ENCODE data around the gene OVOL1. TPM values are rescaled to one million over a fixed set of nuclear protein-coding genes. Genes with fewer than 3 reads are reported as not detected.

The OVOL1 gene
- total RNA-seq (under 1 TPM in 2 of 5 donors, not detected in 3; 0.12 to 0.13 TPM), total RNA-seq (0 to 1.4 (median 0.11) reads per million in 29 experiments)
- not detected for total RNA-seq (2013)

DNA sequence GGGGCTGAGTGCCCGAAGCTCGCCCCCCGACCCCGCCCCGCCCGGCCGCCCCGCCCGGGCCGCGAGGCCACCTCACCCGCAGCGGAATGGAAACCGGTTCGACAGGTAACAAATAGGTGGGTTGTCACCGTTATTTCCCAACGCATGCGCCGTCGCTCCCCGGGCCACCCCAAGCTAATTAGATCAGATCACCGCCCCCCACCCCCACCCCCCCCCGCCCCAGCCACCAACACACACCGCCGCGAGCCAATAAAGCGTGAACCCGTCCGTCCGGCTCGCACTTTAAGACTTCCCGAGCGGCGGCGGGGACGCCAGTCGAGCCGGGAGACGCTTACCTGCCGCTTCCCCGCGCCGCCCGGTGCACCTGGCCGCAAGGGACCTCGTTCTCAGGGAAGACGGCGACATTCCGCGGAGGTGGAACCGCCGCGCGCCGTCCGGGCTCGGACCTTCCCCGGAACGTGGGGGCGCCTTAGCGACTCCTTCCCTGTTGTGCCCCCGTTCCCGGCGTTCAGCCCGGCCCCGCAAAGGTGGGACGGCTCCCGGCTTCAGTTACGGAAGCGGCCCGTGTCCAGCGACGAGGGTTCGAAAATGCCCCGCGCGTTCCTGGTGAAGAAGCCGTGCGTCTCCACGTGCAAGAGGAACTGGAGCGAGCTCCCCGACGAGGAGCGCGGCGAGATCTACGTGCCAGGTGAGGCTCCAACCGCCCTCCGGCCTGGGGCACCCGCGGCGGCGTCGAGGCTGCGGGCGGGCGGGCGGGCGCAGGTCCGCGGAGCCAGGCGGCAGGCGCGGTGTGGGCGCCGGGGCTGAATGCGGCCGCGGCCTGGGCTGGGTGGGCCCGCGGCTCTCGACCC is at the start of gene OVOL1:
Gene OVOL1 (plus strand): TSS at position 278 of the 851 bp plus-strand sequence. CDS start 311 bp downstream, at position 589.
- ChIA-PET POLR2A (interaction anchor here (0.6 kb wide), 2 partner anchors 19 to 399 kb away, joined by 3 to 9 read pairs; no protein-coding TSS in a partner anchor), CTCF (no interaction called here)

GRCh38 chr11:65739022-65739421 is 47.8 kb upstream of the OVOL1 start:
- ChIA-PET CTCF (no interaction called here), POLR2A (no interaction called here)
- no peak overlapping the region for H3K27ac Mint-ChIP-seq
- no peak for ATAC-seq (replicated peaks in 1 of 4)
- H3K9me3 Mint-ChIP-seq: no peaks in the 10 kb centered on the region
- H3K36me3 Mint-ChIP-seq: no peaks in the 10 kb centered on the region
- Histone ChIP-seq H3K4me1 (ENCODE audit: control insufficient read depth in 1 of 2, extremely low read depth in 1 of 2, insufficient read depth in 2 of 2, low read length in 2 of 2) (no peaks in the 10 kb centered on the region), H3K27ac (ENCODE audit: low read length) (no peak overlapping the region), H3K4me3 (ENCODE audit: control insufficient read depth in 1 of 2, extremely low read depth in 1 of 2, low read length in 1 of 2) (no peak overlapping the region), H3K9me3 (no peaks in the 10 kb centered on the region), H3K27me3 (replicated peaks in 1 of 2; ENCODE audit: control insufficient read depth in 2 of 2, extremely low read depth in 1 of 2, insufficient read depth in 2 of 2, low read length in 1 of 2) (peaks cover 4 to 21% of the 10 kb centered on the region in 2 experiments), H3K36me3 (ENCODE audit: control insufficient read depth in 2 of 2, extremely low read depth in 1 of 2, insufficient read depth in 1 of 2, low read length in 1 of 2) (no peaks in the 10 kb centered on the region)
- no CpG with 5 or more reads among the region's 2 CpGs for WGBS (ENCODE audit: insufficient coverage)
- no peak overlapping the region for H3K4me3 Mint-ChIP-seq
- DNase-seq: no peak
- H3K4me1 Mint-ChIP-seq: no peaks in the 10 kb centered on the region
- peaks cover 17% of the 10 kb centered on the region in 2 donors for H3K27me3 Mint-ChIP-seq

More for the DNA sequence above, at the start of gene OVOL1:
- DNase-seq (peak in 8 of 35 experiments; percentile 9 to 46 (median 28)), ATAC-seq (replicated peaks in 1 of 4) (peak in 3 of 4 experiments; percentile 13 to 30 (median 23))
- Mint-ChIP-seq H3K4me3 (peak within 1 kb of the TSS; percentile 68 to 80 (median 74)), H3K4me1 (peaks cover 16 to 43% (median 26%) of the 10 kb centered on the region in 3 donors), H3K36me3 (no peaks in the 10 kb centered on the region), H3K9me3 (no peaks in the 10 kb centered on the region), H3K27me3 (peaks cover 31 to 48% of the 10 kb centered on the region in 2 donors), H3K27ac (no peak within 1 kb of the TSS)
- Histone ChIP-seq H3K36me3 (ENCODE audit: control insufficient read depth in 2 of 2, extremely low read depth in 1 of 2, insufficient read depth in 1 of 2, low read length in 1 of 2) (no peaks in the 10 kb centered on the region), H3K4me1 (ENCODE audit: control insufficient read depth in 1 of 2, extremely low read depth in 1 of 2, insufficient read depth in 2 of 2, low read length in 2 of 2) (peaks cover 3 to 36% of the 10 kb centered on the region in 2 experiments), H3K9me3 (no peaks in the 10 kb centered on the region), H3K27ac (ENCODE audit: low read length) (no peak within 1 kb of the TSS), H3K4me3 (ENCODE audit: control insufficient read depth in 1 of 2, extremely low read depth in 1 of 2, low read length in 1 of 2) (peak within 1 kb of the TSS; percentile 31 to 59), H3K27me3 (replicated peaks in 1 of 2; ENCODE audit: control insufficient read depth in 2 of 2, extremely low read depth in 1 of 2, insufficient read depth in 2 of 2, low read length in 1 of 2) (peaks cover 0 to 75% of the 10 kb centered on the region in 2 experiments)
- WGBS (ENCODE audit: insufficient coverage): under 1% methylated on average over 90 of the region's 112 CpGs

DNA sequence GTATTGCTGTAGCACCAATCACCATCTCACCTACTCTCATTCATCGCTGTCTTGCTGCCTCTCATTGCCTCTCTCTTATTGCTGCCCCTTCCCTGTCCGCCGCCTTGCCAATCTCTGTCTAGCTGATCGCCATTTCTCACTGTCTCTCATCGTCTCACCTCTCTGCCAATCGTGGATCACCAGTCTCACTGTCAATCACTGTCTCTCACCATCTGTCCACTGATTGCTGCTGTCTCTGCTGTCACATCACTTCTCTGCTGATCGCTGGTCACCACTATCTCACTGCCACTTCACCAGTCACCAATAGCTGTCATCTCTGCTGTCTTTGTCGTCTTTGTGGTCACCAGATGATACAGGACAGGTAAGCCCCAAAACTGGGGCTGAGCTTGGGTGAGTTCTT is 45.7 kb upstream of the OVOL1 start:
- H3K4me1 Mint-ChIP-seq: no peaks in the 10 kb centered on the region
- Histone ChIP-seq H3K9me3 (no peaks in the 10 kb centered on the region), H3K27me3 (replicated peaks in 1 of 2; ENCODE audit: control insufficient read depth in 2 of 2, extremely low read depth in 1 of 2, insufficient read depth in 2 of 2, low read length in 1 of 2) (peaks cover 2 to 31% of the 10 kb centered on the region in 2 experiments), H3K36me3 (ENCODE audit: control insufficient read depth in 2 of 2, extremely low read depth in 1 of 2, insufficient read depth in 1 of 2, low read length in 1 of 2) (no peaks in the 10 kb centered on the region), H3K4me1 (ENCODE audit: control insufficient read depth in 1 of 2, extremely low read depth in 1 of 2, insufficient read depth in 2 of 2, low read length in 2 of 2) (no peaks in the 10 kb centered on the region), H3K4me3 (ENCODE audit: control insufficient read depth in 1 of 2, extremely low read depth in 1 of 2, low read length in 1 of 2) (no peak overlapping the region), H3K27ac (ENCODE audit: low read length) (no peak overlapping the region)
- ChIA-PET POLR2A (interaction anchor here in 1 of 2 donors (0.6 kb wide), 1 partner anchor 72 kb away, joined by 3 read pairs; no protein-coding TSS in a partner anchor), CTCF (interaction anchor here in 1 of 2 donors (0.5 to 1.3 kb wide), 2 partner anchors 14 to 45 kb away, joined by 3 to 6 read pairs; no protein-coding TSS in a partner anchor)
- 86% methylated on average over 6 of the region's 8 CpGs for WGBS (ENCODE audit: insufficient coverage)
- ATAC-seq (replicated peaks in 1 of 4) (no peak), DNase-seq (no peak)
- H3K27ac Mint-ChIP-seq: peak overlapping the region in 1 of 2 donors; percentile 2
- peaks cover 14 to 21% of the 10 kb centered on the region in 2 donors for H3K27me3 Mint-ChIP-seq
- H3K9me3 Mint-ChIP-seq: no peaks in the 10 kb centered on the region
- no peaks in the 10 kb centered on the region for H3K36me3 Mint-ChIP-seq
- H3K4me3 Mint-ChIP-seq: no peak overlapping the region

- Mint-ChIP-seq H3K27ac (no peak overlapping the region), H3K36me3 (no peaks in the 10 kb centered on the region), H3K4me3 (no peak overlapping the region), H3K27me3 (peaks cover 17 to 21% of the 10 kb centered on the region in 2 donors), H3K4me1 (no peaks in the 10 kb centered on the region), H3K9me3 (no peaks in the 10 kb centered on the region)
- no peaks in the 10 kb centered on the region for H3K4me1 ChIP-seq (ENCODE audit: control insufficient read depth in 1 of 2, extremely low read depth in 1 of 2, insufficient read depth in 2 of 2, low read length in 2 of 2)
- H3K27ac ChIP-seq (ENCODE audit: low read length): no peak overlapping the region
- peaks cover 2 to 31% of the 10 kb centered on the region in 2 experiments for H3K27me3 ChIP-seq (replicated peaks in 1 of 2; ENCODE audit: control insufficient read depth in 2 of 2, extremely low read depth in 1 of 2, insufficient read depth in 2 of 2, low read length in 1 of 2)
- DNase-seq (no peak), ATAC-seq (replicated peaks in 1 of 4) (no peak)
- H3K9me3 ChIP-seq: no peaks in the 10 kb centered on the region
- ChIA-PET CTCF (no interaction called here), POLR2A (no interaction called here)
- no peak overlapping the region for H3K4me3 ChIP-seq (ENCODE audit: control insufficient read depth in 1 of 2, extremely low read depth in 1 of 2, low read length in 1 of 2)
- no peaks in the 10 kb centered on the region for H3K36me3 ChIP-seq (ENCODE audit: control insufficient read depth in 2 of 2, extremely low read depth in 1 of 2, insufficient read depth in 1 of 2, low read length in 1 of 2)
- WGBS (ENCODE audit: insufficient coverage): no CpG with 5 or more reads among the region's 1 CpG
Observed at GRCh38 chr11:65742353-65742752, 44.5 kb upstream of the OVOL1 start.

GRCh38 chr11:65743681-65744025 is 43.2 kb upstream of the OVOL1 start:
- Histone ChIP-seq H3K36me3 (ENCODE audit: control insufficient read depth in 2 of 2, extremely low read depth in 1 of 2, insufficient read depth in 1 of 2, low read length in 1 of 2) (no peaks in the 10 kb centered on the region), H3K4me3 (ENCODE audit: control insufficient read depth in 1 of 2, extremely low read depth in 1 of 2, low read length in 1 of 2) (no peak overlapping the region), H3K27ac (ENCODE audit: low read length) (no peak overlapping the region), H3K27me3 (replicated peaks in 1 of 2; ENCODE audit: control insufficient read depth in 2 of 2, extremely low read depth in 1 of 2, insufficient read depth in 2 of 2, low read length in 1 of 2) (peaks cover 5 to 31% of the 10 kb centered on the region in 2 experiments), H3K9me3 (no peaks in the 10 kb centered on the region), H3K4me1 (ENCODE audit: control insufficient read depth in 1 of 2, extremely low read depth in 1 of 2, insufficient read depth in 2 of 2, low read length in 2 of 2) (no peaks in the 10 kb centered on the region)
- peaks cover 14 to 19% of the 10 kb centered on the region in 2 donors for H3K27me3 Mint-ChIP-seq
- no peaks in the 10 kb centered on the region for H3K36me3 Mint-ChIP-seq
- no peak for ATAC-seq (replicated peaks in 1 of 4)
- DNase-seq: no peak
- POLR2A ChIA-PET: no interaction called here
- CTCF ChIA-PET: no interaction called here
- no peaks in the 10 kb centered on the region for H3K4me1 Mint-ChIP-seq
- H3K27ac Mint-ChIP-seq: no peak overlapping the region
- H3K9me3 Mint-ChIP-seq: no peaks in the 10 kb centered on the region
- 73% methylated on average over 8 of the region's 10 CpGs for WGBS (ENCODE audit: insufficient coverage)
- no peak overlapping the region for H3K4me3 Mint-ChIP-seq

DNA sequence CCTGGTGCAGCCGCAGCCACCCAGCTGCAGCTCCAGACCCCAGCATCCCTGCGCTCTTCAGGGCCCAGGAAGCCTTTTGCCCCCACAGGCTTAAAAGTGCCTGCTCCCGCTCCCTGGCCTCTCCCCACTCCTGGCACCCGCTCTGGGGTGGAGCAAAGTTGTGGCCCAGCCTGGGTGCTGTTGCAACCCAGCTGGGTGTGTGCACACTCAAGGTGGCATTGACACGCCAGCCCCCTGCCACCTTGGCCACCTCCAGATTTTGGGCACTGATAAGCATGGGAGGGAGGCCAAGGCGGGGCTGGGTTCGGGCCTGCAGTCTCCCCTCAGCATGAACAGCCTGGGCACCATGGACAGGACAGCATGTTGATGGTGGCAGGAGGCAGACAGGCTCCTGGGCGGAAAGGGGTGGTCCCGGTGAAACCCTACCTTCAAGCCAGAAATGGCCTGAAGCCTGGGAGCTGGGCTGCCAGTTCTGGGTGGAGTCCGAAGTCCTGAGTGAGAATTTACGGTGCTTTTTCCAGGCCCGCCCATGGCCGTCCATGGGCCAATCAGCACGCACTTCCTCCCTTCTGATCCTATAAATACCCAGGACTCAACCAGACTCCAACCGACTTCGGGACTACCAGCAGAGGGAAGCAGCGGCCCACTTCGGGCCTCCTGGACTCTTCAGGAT is 42.7 kb upstream of the OVOL1 start:
- ATAC-seq (replicated peaks in 1 of 4) (no peak), DNase-seq (no peak)
- peaks cover 5 to 31% of the 10 kb centered on the region in 2 experiments for H3K27me3 ChIP-seq (replicated peaks in 1 of 2; ENCODE audit: control insufficient read depth in 2 of 2, extremely low read depth in 1 of 2, insufficient read depth in 2 of 2, low read length in 1 of 2)
- H3K4me3 Mint-ChIP-seq: no peak overlapping the region
- H3K9me3 Mint-ChIP-seq: no peaks in the 10 kb centered on the region
- H3K4me3 ChIP-seq (ENCODE audit: control insufficient read depth in 1 of 2, extremely low read depth in 1 of 2, low read length in 1 of 2): no peak overlapping the region
- H3K27me3 Mint-ChIP-seq: peaks cover 15 to 19% of the 10 kb centered on the region in 2 donors
- H3K27ac ChIP-seq (ENCODE audit: low read length): no peak overlapping the region
- H3K4me1 Mint-ChIP-seq: no peaks in the 10 kb centered on the region
- CTCF ChIA-PET: interaction anchor here in 1 of 2 donors (1.0 kb wide), 1 partner anchor 32 kb away, joined by 4 read pairs; no protein-coding TSS in a partner anchor
- H3K27ac Mint-ChIP-seq: no peak overlapping the region
- 86% methylated on average over 17 of the region's 18 CpGs for WGBS (ENCODE audit: insufficient coverage)
- no peaks in the 10 kb centered on the region for H3K36me3 Mint-ChIP-seq
- no peaks in the 10 kb centered on the region for H3K9me3 ChIP-seq
- H3K4me1 ChIP-seq (ENCODE audit: control insufficient read depth in 1 of 2, extremely low read depth in 1 of 2, insufficient read depth in 2 of 2, low read length in 2 of 2): no peaks in the 10 kb centered on the region
- no peaks in the 10 kb centered on the region for H3K36me3 ChIP-seq (ENCODE audit: control insufficient read depth in 2 of 2, extremely low read depth in 1 of 2, insufficient read depth in 1 of 2, low read length in 1 of 2)
- POLR2A ChIA-PET: no interaction called here

Data from T-cell (primary cell).